ENCODE results near the gene ATP8A1.

Gene ATP8A1

GRCh38 chr4:42440083-42440482 is 216.8 kb downstream of the ATP8A1 start:
- no peak overlapping the region for H3K4me3 ChIP-seq (ENCODE audit: low read depth, low read length)
- TF ChIP-seq, protein P1, sequence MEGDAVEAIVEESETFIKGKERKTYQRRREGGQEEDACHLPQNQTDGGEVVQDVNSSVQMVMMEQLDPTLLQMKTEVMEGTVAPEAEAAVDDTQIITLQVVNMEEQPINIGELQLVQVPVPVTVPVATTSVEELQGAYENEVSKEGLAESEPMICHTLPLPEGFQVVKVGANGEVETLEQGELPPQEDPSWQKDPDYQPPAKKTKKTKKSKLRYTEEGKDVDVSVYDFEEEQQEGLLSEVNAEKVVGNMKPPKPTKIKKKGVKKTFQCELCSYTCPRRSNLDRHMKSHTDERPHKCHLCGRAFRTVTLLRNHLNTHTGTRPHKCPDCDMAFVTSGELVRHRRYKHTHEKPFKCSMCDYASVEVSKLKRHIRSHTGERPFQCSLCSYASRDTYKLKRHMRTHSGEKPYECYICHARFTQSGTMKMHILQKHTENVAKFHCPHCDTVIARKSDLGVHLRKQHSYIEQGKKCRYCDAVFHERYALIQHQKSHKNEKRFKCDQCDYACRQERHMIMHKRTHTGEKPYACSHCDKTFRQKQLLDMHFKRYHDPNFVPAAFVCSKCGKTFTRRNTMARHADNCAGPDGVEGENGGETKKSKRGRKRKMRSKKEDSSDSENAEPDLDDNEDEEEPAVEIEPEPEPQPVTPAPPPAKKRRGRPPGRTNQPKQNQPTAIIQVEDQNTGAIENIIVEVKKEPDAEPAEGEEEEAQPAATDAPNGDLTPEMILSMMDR (IDR thresholded peaks at IDR 0.05; ENCODE audit: low read depth, low read length) = no peak

DNA sequence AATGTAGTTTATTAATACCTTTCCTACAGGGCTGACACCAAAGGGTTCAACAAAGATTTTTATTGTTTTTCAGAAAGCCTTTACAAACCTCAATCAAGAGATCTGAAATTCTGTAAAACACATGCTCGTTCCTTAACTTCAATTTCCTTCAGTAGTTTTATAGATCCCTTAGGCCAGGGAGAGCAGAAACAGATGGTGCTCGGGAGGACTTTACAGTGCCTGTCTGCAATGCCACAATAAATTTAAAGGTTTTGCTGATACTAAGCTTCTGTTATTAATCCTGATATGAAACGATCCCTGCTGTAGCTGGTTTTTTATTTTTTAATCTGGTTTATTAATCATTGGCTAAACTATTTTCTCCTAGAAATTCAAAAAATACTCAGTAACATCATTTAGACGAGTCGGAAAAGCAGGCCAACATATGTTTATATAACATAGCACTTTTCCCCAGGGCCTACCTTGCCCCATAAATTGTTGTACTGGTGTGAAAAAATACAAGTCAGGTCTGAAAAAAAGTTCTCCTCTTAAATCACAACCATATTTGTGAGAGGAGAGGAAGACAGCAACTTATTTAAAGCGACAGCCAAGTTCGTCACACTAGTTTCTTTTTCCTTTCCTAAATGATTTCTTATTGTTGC is 219.9 kb downstream of the ATP8A1 start:
- TF ChIP-seq, protein P1 (IDR thresholded peaks at IDR 0.05; ENCODE audit: low read depth, low read length) = no peak
- no peak overlapping the region for H3K4me3 ChIP-seq (ENCODE audit: low read depth, low read length)

DNA sequence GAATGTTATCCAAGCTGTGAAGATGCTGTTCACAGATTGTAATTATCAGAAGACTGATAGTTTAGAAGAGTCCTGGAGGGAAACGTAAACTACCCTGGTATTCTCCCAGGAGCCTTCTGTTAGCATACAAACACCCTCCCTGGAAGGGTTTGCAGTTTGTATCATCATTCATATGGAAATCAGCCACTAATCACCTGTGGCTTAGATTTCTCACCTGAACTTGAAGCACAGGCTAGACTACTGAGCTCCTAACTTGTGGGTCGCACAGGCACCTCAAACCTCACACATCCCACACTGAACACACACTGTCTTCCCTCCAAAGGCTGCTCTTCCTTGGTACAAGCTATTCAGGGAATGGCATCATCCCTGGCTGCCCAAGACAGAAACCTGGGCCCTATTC is 228.9 kb downstream of the ATP8A1 start:
- TF ChIP-seq, protein P1 (IDR thresholded peaks at IDR 0.05; ENCODE audit: low read depth, low read length) = no peak

GRCh38 chr4:42425146-42426065 is 231.5 kb downstream of the ATP8A1 start:
- H3K4me3 ChIP-seq (ENCODE audit: low read depth, low read length) = no peak overlapping the region

More for the DNA sequence above, 228.9 kb downstream of the ATP8A1 start:
- no peak overlapping the region for H3K4me3 ChIP-seq (ENCODE audit: low read depth, low read length)

DNA sequence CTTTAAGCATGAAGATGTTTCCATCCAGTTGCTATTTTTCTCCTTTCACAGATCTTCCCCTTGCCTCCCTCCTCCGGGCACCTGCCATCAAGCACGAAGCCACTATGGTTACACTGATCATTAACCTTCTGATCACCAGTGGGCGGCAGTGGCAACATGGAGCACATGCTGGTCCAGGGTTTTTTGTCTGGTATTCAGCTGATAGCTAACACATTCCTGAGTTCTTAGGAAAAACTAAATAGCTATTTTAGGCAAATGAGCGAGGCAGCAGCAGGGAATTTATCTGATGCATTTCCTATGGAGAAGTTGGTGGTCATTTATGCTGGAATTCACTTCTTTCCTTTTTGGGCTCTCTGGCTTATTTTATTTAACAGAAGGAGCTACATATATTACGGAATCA is 236.8 kb downstream of the ATP8A1 start:
- no peak overlapping the region for H3K4me3 ChIP-seq (ENCODE audit: low read depth, low read length)
- TF ChIP-seq, protein P1 (IDR thresholded peaks at IDR 0.05; ENCODE audit: low read depth, low read length) = no peak

More at GRCh38 chr4:42425146-42426065, 231.5 kb downstream of the ATP8A1 start:
- TF ChIP-seq, protein P1 (IDR thresholded peaks at IDR 0.05; ENCODE audit: low read depth, low read length) = no peak

- TF ChIP-seq, protein P1 (IDR thresholded peaks at IDR 0.05; ENCODE audit: low read depth, low read length) = no peak
- no peak overlapping the region for H3K4me3 ChIP-seq (ENCODE audit: low read depth, low read length)
These were observed 239.4 kb downstream of the ATP8A1 start for GRCh38 chr4:42417550-42417949.

DNA sequence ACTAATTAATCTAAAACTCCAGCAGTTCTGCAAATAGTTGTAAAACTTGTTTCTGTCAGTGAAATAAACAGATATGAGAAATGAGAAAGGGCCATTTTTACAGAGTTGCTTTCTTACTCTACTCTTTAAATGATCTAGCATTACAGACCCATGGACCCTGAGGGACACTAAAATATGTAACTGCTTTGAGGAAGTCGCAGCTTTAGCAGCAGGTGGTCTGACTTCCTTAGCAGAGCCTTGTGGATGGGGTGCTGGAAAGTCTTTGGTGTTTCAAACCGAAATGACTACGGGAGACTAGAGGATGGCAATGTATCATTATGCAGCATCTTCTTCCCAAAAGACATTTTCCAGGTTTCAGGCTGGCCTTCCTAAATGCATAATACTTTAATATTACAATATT is 240.9 kb downstream of the ATP8A1 start:
- no peak overlapping the region for H3K4me3 ChIP-seq (ENCODE audit: low read depth, low read length)
- TF ChIP-seq, protein P1 (IDR thresholded peaks at IDR 0.05; ENCODE audit: low read depth, low read length) = no peak
